OCI-LY7 (cell line): Measurements from ENCODE around the gene DST. TPM values are rescaled to one million over a fixed set of nuclear protein-coding genes. Genes with fewer than 3 reads are reported as not detected.

ENCODE experiments used
- BruUV-seq: library from RNA; stranded (reverse); fragments of 400-500 nt; replicated peaks from 2 replicates; lab custom pipeline; 2021; lab: Mats Ljungman, UMichigan
- CTCF ChIA-PET: fragments of 300-600 bp; sonication (Branson Sonifier 250); formaldehyde crosslinking; loops from one replicate; lab custom pipeline; 2022; ENCODE audit warnings: antibody characterized with exemption; ENCODE audit not compliant: unreplicated experiment; lab: Charles Lee
- POLR2A ChIA-PET: fragments of 300-600 bp; sonication (Branson Sonifier 250); formaldehyde crosslinking; loops from one replicate; lab custom pipeline; 2022; ENCODE audit warnings: antibody characterized with exemption; lab: Charles Lee
- DNase-seq: peaks from one replicate; pipeline ENCODE4 v3.0.0-alpha.2; 2015; ENCODE audit warnings: low spot score
- H2AFZ ChIP-seq: fragments of 200-600 bp; sonication (generic), shearing (Covaris generic); 2 replicates; pipeline ENCODE4 v1.6.1; 2014; ENCODE audit warnings: mild to moderate bottlenecking, antibody characterized with exemption, low read length, moderate library complexity
- H3K27ac ChIP-seq: fragments of 200-600 bp; sonication (generic); 2 replicates; pipeline ENCODE4 v1.5.1; 2014; ENCODE audit warnings: mixed run types, low read depth, mild to moderate bottlenecking, moderate library complexity, low read length, inconsistent platforms; ENCODE audit not compliant: poor library complexity, severe bottlenecking
- H3K36me3 ChIP-seq: fragments of 200-600 bp; sonication (generic); 2 replicates; pipeline ENCODE4 v1.6.1; 2014; ENCODE audit warnings: mild to moderate bottlenecking, antibody characterized with exemption, low read length, moderate library complexity, mixed read lengths; ENCODE audit not compliant: insufficient read depth
- H3K4me1 ChIP-seq: fragments of 200-600 bp; sonication (generic); 2 replicates; pipeline ENCODE4 v1.5.1; 2014; ENCODE audit warnings: mild to moderate bottlenecking, low read length; ENCODE audit not compliant: insufficient read depth, poor library complexity, severe bottlenecking
- H3K4me2 ChIP-seq: fragments of 200-600 bp; sonication (generic); 2 replicates; pipeline ENCODE4 v1.6.1; 2014; ENCODE audit warnings: mild to moderate bottlenecking, low read length
- H3K4me3 ChIP-seq: fragments of 200-600 bp; sonication (generic); 2 replicates; pipeline ENCODE4 v1.5.1; 2014; ENCODE audit warnings: mild to moderate bottlenecking, low read depth, low read length; ENCODE audit not compliant: poor library complexity, severe bottlenecking
- H3K79me2 ChIP-seq: fragments of 200-600 bp; sonication (generic); 2 replicates; pipeline ENCODE4 v1.6.1; 2016; ENCODE audit warnings: low read depth, mild to moderate bottlenecking, low read length, moderate library complexity, mixed read lengths; ENCODE audit not compliant: insufficient read depth
- H3K9me2 ChIP-seq: fragments of 200-600 bp; sonication (generic); 2 replicates; pipeline ENCODE4 v1.6.1; 2016; ENCODE audit warnings: mild to moderate bottlenecking, low read length, mixed read lengths; ENCODE audit not compliant: insufficient read depth
- H3K9me3 ChIP-seq: fragments of 200-600 bp; sonication (generic); 2 replicates; pipeline ENCODE4 v1.6.1; 2014; ENCODE audit warnings: mild to moderate bottlenecking, mixed run types, low read length, mixed read lengths
- H4K20me1 ChIP-seq: fragments of 200-600 bp; sonication (generic); 2 replicates; pipeline ENCODE4 v1.6.1; 2014; ENCODE audit warnings: mild to moderate bottlenecking, antibody characterized with exemption, low read length, moderate library complexity, mixed read lengths; ENCODE audit not compliant: insufficient read depth
- CTCF ChIP-seq: fragments of 200-600 bp; sonication (generic); conservative IDR thresholded peaks from 2 replicates; pipeline ENCODE4 v1.5.1; 2014; ENCODE audit warnings: mild to moderate bottlenecking, antibody characterized with exemption, low read length, moderate library complexity, mixed read lengths
- EZH2phosphoT487 ChIP-seq: fragments of 200-600 bp; sonication (generic); IDR thresholded peaks from 2 replicates; pipeline ENCODE4 v1.6.1; 2018; ENCODE audit warnings: low read depth, borderline replicate concordance, mild to moderate bottlenecking, mixed run types, antibody characterized with exemption, low read length, moderate library complexity, mixed read lengths
- intact Hi-C: fragments of 100-400 bp; cut with micrococcal nuclease; formaldehyde crosslinking; loops from one replicate; pipeline ENCODE4 v1.10.0; 2022; ENCODE audit not compliant: unreplicated experiment
- total RNA-seq, 2 experiments: library from RNA; depleted of rRNA in 1 of 2; stranded (reverse); fragments of >200 nt in 1 of 2; shearing (Covaris generic) in 1 of 2; gene quantifications; 2 replicates each; pipeline ENCODE4 v1.2.3, GENCODE V29; 2014 to 2022

The DST gene
- total RNA-seq, 2 experiments from 2014 or later: 8.4 to 19.4 TPM

GRCh38 chr6:56483929-56484328 is 158.8 kb downstream of the DST start:
- intact Hi-C loops: no loop called here
- H4K20me1 ChIP-seq: no peaks in the 10 kb centered on the region
- ChIA-PET POLR2A (interaction anchor here (0.7 kb wide), 1 partner anchor 350 kb away, joined by 4 read pairs; no protein-coding TSS in a partner anchor), CTCF (no interaction called here)
- H3K36me3 ChIP-seq: no peaks in the 10 kb centered on the region
- H3K79me2 ChIP-seq: no peaks in the 10 kb centered on the region
- no peaks in the 10 kb centered on the region for H3K4me1 ChIP-seq
- H3K4me3 ChIP-seq: no peak overlapping the region
- TF ChIP-seq CTCF (no peak), EZH2phosphoT487 (no peak)
- H3K27ac ChIP-seq: no peak overlapping the region
- no peaks in the 10 kb centered on the region for H3K9me2 ChIP-seq
- BruUV-seq: no TSS peak
- no peak overlapping the region for H3K4me2 ChIP-seq
- DNase-seq: no peak
- H2AFZ ChIP-seq: no peak overlapping the region
- H3K9me3 ChIP-seq: no peaks in the 10 kb centered on the region

- Histone ChIP-seq H4K20me1 (no peaks in the 10 kb centered on the region), H3K4me1 (no peaks in the 10 kb centered on the region), H3K9me3 (no peaks in the 10 kb centered on the region), H3K36me3 (no peaks in the 10 kb centered on the region), H3K4me2 (no peak overlapping the region), H3K79me2 (no peaks in the 10 kb centered on the region), H3K9me2 (no peaks in the 10 kb centered on the region), H3K4me3 (no peak overlapping the region), H2AFZ (no peak overlapping the region), H3K27ac (no peak overlapping the region)
- TF ChIP-seq EZH2phosphoT487 (no peak), CTCF (no peak)
- intact Hi-C loops: no loop called here
- CTCF ChIA-PET: no interaction called here
- no peak for DNase-seq
- POLR2A ChIA-PET: interaction anchor here (1.2 kb wide), 1 partner anchor 9 kb away, joined by 3 read pairs; no protein-coding TSS in a partner anchor
- no TSS peak for BruUV-seq
Observed at GRCh38 chr6:56482525-56482924, 160.2 kb downstream of the DST start.

GRCh38 chr6:56481957-56482356 is 160.7 kb downstream of the DST start:
- no peak for TF ChIP-seq EZH2phosphoT487
- TF ChIP-seq CTCF: no peak
- POLR2A ChIA-PET: interaction anchor here (1.2 kb wide), 1 partner anchor 9 kb away, joined by 3 read pairs; no protein-coding TSS in a partner anchor
- H3K36me3 ChIP-seq: no peaks in the 10 kb centered on the region
- CTCF ChIA-PET: no interaction called here
- H3K9me3 ChIP-seq: no peaks in the 10 kb centered on the region
- no peaks in the 10 kb centered on the region for H3K79me2 ChIP-seq
- no peaks in the 10 kb centered on the region for H3K4me1 ChIP-seq
- H3K4me2 ChIP-seq: no peak overlapping the region
- no peak overlapping the region for H2AFZ ChIP-seq
- H3K9me2 ChIP-seq: no peaks in the 10 kb centered on the region
- no peak overlapping the region for H3K27ac ChIP-seq
- intact Hi-C loops: no loop called here
- no TSS peak for BruUV-seq
- H3K4me3 ChIP-seq: no peak overlapping the region
- H4K20me1 ChIP-seq: no peaks in the 10 kb centered on the region
- no peak for DNase-seq
